Activated T-helper 1 cell treated with anti-CD3 and anti-CD28 coated beads, Interleukin-12 subunit alpha, Interleukin-12 subunit beta, Interleukin-2, Interleukin-4 antibody, amounts not matched to agents 30 ng/mL and 10 ng/mL and 1 ng/mL, durations not matched to agents 14 hours and 24 hours and 36 hours (primary cell): ENCODE measurements around the gene FOLR1. TPM values are rescaled to one million over a fixed set of nuclear protein-coding genes. Genes with fewer than 3 reads are reported as not detected.
"Not testable (repeated sequence)": the region's sequence is repeated elsewhere in the genome, so short reads cannot be mapped to it uniquely, and the experiment has no call there.

Experiments
- DNase-seq: peaks from one replicate; pipeline ENCODE4 v3.0.0; 2021; ENCODE audit warnings: low spot score
- H3K27ac Mint-ChIP-seq: one replicate; pipeline ENCODE4 v1.8.0; 2021; ENCODE audit warnings: mild to moderate bottlenecking, mixed read lengths
- H3K27me3 Mint-ChIP-seq: one replicate; pipeline ENCODE4 v1.8.0; 2022; ENCODE audit warnings: mild to moderate bottlenecking, moderate library complexity, mixed read lengths; ENCODE audit not compliant: insufficient read depth
- H3K36me3 Mint-ChIP-seq: one replicate; pipeline ENCODE4 v1.8.0; 2021; ENCODE audit warnings: low read depth, mixed read lengths
- H3K4me1 Mint-ChIP-seq: one replicate; pipeline ENCODE4 v1.8.0; 2021; ENCODE audit warnings: low read depth, mixed read lengths
- H3K4me3 Mint-ChIP-seq: one replicate; pipeline ENCODE4 v1.8.0; 2021; ENCODE audit warnings: mild to moderate bottlenecking, moderate library complexity, mixed read lengths
- H3K9me3 Mint-ChIP-seq: one replicate; pipeline ENCODE4 v1.8.0; 2021; ENCODE audit warnings: mixed read lengths
- intact Hi-C: fragments of 100-400 bp; cut with micrococcal nuclease; formaldehyde crosslinking; loops from one replicate; pipeline ENCODE4 v1.15.1; 2024
- total RNA-seq: library from RNA; stranded (reverse); gene quantifications from 2 replicates; pipeline ENCODE4 v1.2.3, GENCODE V29; 2022

Gene FOLR1
- total RNA-seq: not detected in 2 replicates

GRCh38 chr11:72191961-72192381 is at the start of gene FOLR1:
TSS of gene FOLR1 (plus strand) at chr11:72192140. CDS start at chr11:72192174, 34 bp downstream.
- Mint-ChIP-seq H3K36me3 (no peaks in the 10 kb centered on the region), H3K4me1 (no peaks in the 10 kb centered on the region), H3K27me3 (peaks cover 3% of the 10 kb centered on the region), H3K4me3 (no peak within 1 kb of the TSS), H3K9me3 (no peaks in the 10 kb centered on the region), H3K27ac (no peak within 1 kb of the TSS)
- no peak for DNase-seq
- intact Hi-C loops: no loop called here

DNA sequence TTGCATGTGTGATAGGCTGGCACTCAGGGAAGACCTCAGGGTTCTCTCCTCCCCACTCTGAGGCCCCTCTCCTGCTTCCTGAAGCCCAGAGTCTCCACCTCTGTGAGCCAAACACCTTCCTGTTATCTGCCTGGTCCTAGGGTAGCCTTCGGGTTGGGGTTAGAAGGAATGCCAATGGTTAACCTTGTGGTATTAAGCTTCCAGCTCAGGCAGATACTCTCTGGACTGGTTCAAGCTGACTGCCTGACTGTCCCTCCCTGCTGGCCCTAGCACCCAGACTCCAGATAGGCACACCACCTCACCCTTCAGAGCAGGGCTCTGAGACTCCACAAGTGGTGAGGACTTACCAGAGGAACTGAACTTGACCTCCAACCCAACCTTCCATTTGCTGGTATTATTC is 49.4 kb upstream of the FOLR1 start:
- not testable (repeated sequence) for DNase-seq
- intact Hi-C loops: loop anchor here (5.0 kb wide), 3 partner anchors 60 to 165 kb away; partner anchors contain the start of genes LRRC51 and NUMA1

DNA sequence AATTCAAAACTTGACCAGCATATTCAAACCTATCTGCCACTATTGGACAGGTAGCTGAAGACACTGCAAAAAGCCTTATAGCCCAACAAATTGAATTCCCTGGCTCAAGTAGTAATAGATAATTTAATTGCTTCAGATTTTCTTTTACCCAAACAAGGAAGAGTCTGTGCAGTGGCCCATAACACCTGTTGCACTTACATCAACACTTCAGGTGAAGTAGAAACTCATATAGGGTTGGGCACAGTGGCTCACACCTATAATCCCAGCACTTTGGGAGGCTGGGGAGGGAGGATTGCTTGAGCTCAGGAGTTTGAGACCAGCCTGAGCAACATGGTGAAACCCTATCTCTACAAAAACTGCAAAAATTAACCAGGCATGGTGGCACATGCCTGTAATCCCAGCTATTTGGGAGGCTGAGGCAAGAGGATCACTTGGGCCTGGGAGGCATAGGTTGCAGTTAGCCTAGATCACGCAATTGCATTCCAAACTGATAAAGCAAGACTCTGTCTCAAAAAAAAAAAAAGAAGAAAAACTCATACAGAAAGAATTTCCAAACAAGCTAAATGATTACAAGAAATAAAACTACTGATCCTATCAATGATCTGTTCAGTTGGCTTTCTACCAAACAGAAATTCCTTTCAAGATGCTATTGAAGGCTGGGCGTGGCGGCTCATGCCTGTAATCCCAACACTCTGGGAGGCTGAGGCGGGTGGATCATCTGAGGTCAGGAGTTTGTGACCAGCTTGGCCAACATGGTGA is 47.0 kb upstream of the FOLR1 start:
- H3K4me1 Mint-ChIP-seq: peaks cover 24% of the 10 kb centered on the region
- no peak overlapping the region for H3K27ac Mint-ChIP-seq
- H3K27me3 Mint-ChIP-seq: peaks cover 19% of the 10 kb centered on the region
- no peaks in the 10 kb centered on the region for H3K9me3 Mint-ChIP-seq
- no peaks in the 10 kb centered on the region for H3K36me3 Mint-ChIP-seq
- DNase-seq: no peak
- intact Hi-C loops: loop anchor here (1.0 to 5.0 kb wide), 6 partner anchors 33 to 168 kb away; partner anchors contain the start of genes ANAPC15, LAMTOR1, LRRC51 and NUMA1
- H3K4me3 Mint-ChIP-seq: no peak overlapping the region

More for the DNA sequence above, 49.4 kb upstream of the FOLR1 start:
- H3K36me3 Mint-ChIP-seq, H3K9me3 Mint-ChIP-seq, H3K4me3 Mint-ChIP-seq, H3K27ac Mint-ChIP-seq: not testable (repeated sequence)
- Mint-ChIP-seq H3K4me1 (peaks cover 27% of the 10 kb centered on the region), H3K27me3 (peaks cover 19% of the 10 kb centered on the region)

GRCh38 chr11:72146625-72147024 is 45.3 kb upstream of the FOLR1 start:
- H3K4me3 Mint-ChIP-seq: no peak overlapping the region
- peaks cover 14% of the 10 kb centered on the region for H3K27me3 Mint-ChIP-seq
- H3K36me3 Mint-ChIP-seq: no peaks in the 10 kb centered on the region
- no peak overlapping the region for H3K27ac Mint-ChIP-seq
- peaks cover 12% of the 10 kb centered on the region for H3K4me1 Mint-ChIP-seq
- intact Hi-C loops: no loop called here
- H3K9me3 Mint-ChIP-seq: no peaks in the 10 kb centered on the region
- DNase-seq: no peak

GRCh38 chr11:72150882-72151281 is 41.1 kb upstream of the FOLR1 start:
- H3K27me3 Mint-ChIP-seq: peaks cover 10% of the 10 kb centered on the region
- no peaks in the 10 kb centered on the region for H3K9me3 Mint-ChIP-seq
- no peaks in the 10 kb centered on the region for H3K4me1 Mint-ChIP-seq
- H3K27ac Mint-ChIP-seq: no peak overlapping the region
- no peaks in the 10 kb centered on the region for H3K36me3 Mint-ChIP-seq
- intact Hi-C loops: no loop called here
- no peak overlapping the region for H3K4me3 Mint-ChIP-seq
- no peak for DNase-seq

DNA sequence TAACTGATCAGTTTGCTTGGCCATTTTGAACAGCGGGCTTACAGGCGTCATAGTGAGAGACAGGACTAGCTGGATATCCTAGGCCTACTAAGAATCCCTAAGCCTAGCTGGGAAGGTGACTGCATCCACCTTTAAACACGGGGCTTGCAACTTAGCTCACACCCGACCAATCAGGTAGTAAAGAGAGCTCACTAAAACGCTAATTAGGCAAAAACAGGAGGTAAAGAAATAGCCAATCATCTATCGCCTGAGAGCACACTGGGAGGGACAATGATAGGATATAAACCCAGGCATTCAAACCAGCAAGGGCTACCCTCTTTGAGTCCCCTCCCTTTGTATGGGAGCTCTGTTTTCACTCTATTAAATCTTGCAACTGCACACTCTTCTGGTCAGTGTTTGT is 38.1 kb upstream of the FOLR1 start:
- H3K27ac Mint-ChIP-seq, H3K27me3 Mint-ChIP-seq, H3K36me3 Mint-ChIP-seq, intact Hi-C loops, H3K4me3 Mint-ChIP-seq, H3K4me1 Mint-ChIP-seq, H3K9me3 Mint-ChIP-seq, DNase-seq: not testable (repeated sequence)

- Mint-ChIP-seq H3K36me3 (no peaks in the 10 kb centered on the region), H3K4me3 (no peak overlapping the region)
Observed at GRCh38 chr11:72154816-72155215, 37.1 kb upstream of the FOLR1 start.

DNA sequence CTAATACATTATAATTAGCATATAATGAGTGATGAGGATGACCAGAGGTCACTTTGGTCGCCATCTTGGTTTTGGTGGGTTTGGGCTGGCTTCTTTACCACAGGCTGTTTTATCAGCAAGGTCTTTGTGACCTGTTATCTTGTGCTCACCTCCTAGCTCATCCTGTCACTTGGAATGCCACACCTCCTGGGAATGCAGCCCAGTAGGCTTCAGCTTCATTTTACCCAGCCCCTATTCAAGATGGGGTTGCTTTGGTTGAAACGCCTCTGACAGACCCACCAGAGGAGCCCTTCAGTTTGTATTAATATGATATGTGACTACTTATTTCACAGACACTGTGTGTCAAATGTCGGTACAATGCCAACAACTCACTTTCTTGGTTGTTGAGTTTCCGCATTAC is 36.2 kb upstream of the FOLR1 start:
- H3K36me3 Mint-ChIP-seq: no peaks in the 10 kb centered on the region
- H3K27ac Mint-ChIP-seq: no peak overlapping the region
- H3K4me1 Mint-ChIP-seq: no peaks in the 10 kb centered on the region
- H3K27me3 Mint-ChIP-seq: peaks cover 10% of the 10 kb centered on the region
- no peak for DNase-seq
- H3K9me3 Mint-ChIP-seq: no peaks in the 10 kb centered on the region
- intact Hi-C loops: no loop called here
- H3K4me3 Mint-ChIP-seq: no peak overlapping the region

More at GRCh38 chr11:72154816-72155215, 37.1 kb upstream of the FOLR1 start:
- Mint-ChIP-seq H3K27me3 (peaks cover 6% of the 10 kb centered on the region), H3K4me1 (no peaks in the 10 kb centered on the region), H3K27ac (no peak overlapping the region), H3K9me3 (no peaks in the 10 kb centered on the region)
- DNase-seq: no peak
- intact Hi-C loops: no loop called here

DNA sequence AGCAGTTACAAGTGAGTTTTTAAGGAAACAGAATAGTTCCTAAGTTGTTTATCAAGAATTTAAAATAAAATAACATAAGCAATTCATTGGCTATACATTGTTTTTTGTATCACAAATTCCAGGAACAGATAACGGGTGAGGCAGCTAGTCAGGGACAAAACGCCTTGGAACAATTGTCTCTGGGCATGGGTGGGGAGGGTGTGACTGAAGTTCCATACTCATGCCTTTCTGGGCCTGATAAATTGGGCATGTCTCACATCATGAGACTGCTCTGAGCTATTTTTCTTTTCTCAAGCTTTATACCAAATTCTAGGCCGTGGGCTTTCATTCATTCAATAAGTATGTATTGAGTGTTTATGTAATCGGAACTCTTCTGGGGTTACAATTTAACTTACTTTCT is 34.8 kb upstream of the FOLR1 start:
- Mint-ChIP-seq H3K27ac (no peak overlapping the region), H3K4me1 (no peaks in the 10 kb centered on the region), H3K9me3 (no peaks in the 10 kb centered on the region), H3K4me3 (no peak overlapping the region), H3K27me3 (peaks cover 18% of the 10 kb centered on the region), H3K36me3 (no peaks in the 10 kb centered on the region)
- no peak for DNase-seq
- intact Hi-C loops: no loop called here

GRCh38 chr11:72160319-72160718 is 31.6 kb upstream of the FOLR1 start:
- Mint-ChIP-seq H3K9me3 (no peaks in the 10 kb centered on the region), H3K4me3 (no peak overlapping the region), H3K27me3 (peaks cover 22% of the 10 kb centered on the region), H3K4me1 (no peaks in the 10 kb centered on the region), H3K36me3 (no peaks in the 10 kb centered on the region), H3K27ac (no peak overlapping the region)
- intact Hi-C loops: no loop called here
- no peak for DNase-seq

DNA sequence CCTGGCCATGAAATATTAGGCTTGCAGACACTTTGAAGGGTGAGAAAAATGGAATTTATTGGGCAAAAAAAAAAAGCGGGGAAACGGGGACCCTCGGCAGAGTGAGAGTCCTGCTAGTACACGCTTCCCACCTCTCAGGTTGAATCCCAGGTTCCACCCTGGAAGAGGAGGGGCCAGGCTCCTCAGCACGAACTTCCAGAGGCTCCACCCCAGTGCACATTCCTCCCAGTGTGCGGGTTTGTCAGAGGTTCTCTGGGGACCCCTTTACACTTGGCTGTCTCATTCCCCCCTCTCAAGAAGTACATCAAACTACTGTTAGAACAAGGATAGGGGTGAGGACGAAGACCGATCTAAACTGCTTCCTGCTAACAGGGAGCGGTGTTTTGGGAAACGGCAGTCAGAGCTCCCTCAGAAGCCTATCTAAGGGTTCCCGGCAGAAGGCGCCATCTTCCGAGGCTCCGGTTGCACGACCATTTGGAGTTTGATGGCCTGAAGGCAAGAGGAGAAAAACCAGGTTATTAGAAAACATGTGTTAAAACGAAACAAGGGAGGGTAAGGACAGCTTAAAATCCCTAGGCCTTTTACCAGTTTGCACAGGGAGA is 28.9 kb upstream of the FOLR1 start:
- Mint-ChIP-seq H3K4me3 (no peak overlapping the region), H3K27ac (no peak overlapping the region), H3K36me3 (no peaks in the 10 kb centered on the region), H3K9me3 (no peaks in the 10 kb centered on the region), H3K27me3 (peaks cover 27% of the 10 kb centered on the region), H3K4me1 (no peaks in the 10 kb centered on the region)
- DNase-seq: no peak
- intact Hi-C loops: no loop called here

GRCh38 chr11:72164187-72164586 is 27.8 kb upstream of the FOLR1 start:
- H3K27ac Mint-ChIP-seq, H3K9me3 Mint-ChIP-seq, DNase-seq, H3K4me1 Mint-ChIP-seq, intact Hi-C loops, H3K36me3 Mint-ChIP-seq, H3K4me3 Mint-ChIP-seq: not testable (repeated sequence)
- H3K27me3 Mint-ChIP-seq: peaks cover 29% of the 10 kb centered on the region

DNA sequence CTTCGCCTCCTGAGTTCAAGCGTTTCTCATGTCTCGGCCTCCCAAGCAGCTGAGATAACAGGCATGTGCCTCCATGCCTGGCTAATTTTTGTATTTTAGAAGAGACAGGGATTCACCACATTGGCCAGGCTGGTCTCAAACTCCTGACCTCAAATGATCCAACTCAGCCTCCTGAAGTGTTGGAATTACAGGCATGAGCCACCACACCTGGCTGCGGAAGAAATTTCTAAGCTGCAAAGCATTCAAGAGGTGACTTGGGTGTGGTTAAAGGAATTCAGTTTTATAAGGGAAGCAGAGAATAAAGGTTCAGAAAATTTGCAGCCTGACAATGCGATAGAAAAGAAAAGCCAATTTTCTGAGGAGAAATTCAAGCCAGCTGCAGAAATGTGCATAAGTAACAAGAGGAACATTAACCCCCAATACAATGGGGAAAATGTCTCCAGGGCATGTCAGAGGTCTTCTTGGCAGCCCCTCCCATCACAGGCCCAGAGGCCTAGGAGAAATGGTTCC is 22.8 kb upstream of the FOLR1 start:
- H3K36me3 Mint-ChIP-seq, H3K27ac Mint-ChIP-seq, H3K4me1 Mint-ChIP-seq, H3K9me3 Mint-ChIP-seq, H3K4me3 Mint-ChIP-seq, intact Hi-C loops, DNase-seq: not testable (repeated sequence)
- H3K27me3 Mint-ChIP-seq: peaks cover 12% of the 10 kb centered on the region
